Ovary (tissue), 3 donors: ENCODE data around the gene NPDC1.

Experiments
- EP300 ChIP-seq: sonication (generic); formaldehyde crosslinking; IDR thresholded peaks from one replicate; pipeline ENCODE4 v1.6.1; 2017; ENCODE audit warnings: antibody characterized with exemption
- POLR2A ChIP-seq: fragments of 450-650 bp; IDR thresholded peaks from one replicate; pipeline ENCODE4 v1.6.1; 2017; ENCODE audit warnings: antibody characterized with exemption, mild to moderate bottlenecking, moderate library complexity
- TF ChIP-seq, protein P1 (sequence below), 3 donors: fragments of 450-650 bp in 2 of 3; fragments of 200-600 bp in 1 of 3; IDR thresholded peaks; one replicate each; pipeline versions ENCODE4 v1.5.1 to v1.8.0; 2016 to 2022; ENCODE audit warnings: antibody characterized with exemption in 3 of 3, mild to moderate bottlenecking in 1 of 3
- donor health status: DM: no; HTN: no; CAD: no.

DNA sequence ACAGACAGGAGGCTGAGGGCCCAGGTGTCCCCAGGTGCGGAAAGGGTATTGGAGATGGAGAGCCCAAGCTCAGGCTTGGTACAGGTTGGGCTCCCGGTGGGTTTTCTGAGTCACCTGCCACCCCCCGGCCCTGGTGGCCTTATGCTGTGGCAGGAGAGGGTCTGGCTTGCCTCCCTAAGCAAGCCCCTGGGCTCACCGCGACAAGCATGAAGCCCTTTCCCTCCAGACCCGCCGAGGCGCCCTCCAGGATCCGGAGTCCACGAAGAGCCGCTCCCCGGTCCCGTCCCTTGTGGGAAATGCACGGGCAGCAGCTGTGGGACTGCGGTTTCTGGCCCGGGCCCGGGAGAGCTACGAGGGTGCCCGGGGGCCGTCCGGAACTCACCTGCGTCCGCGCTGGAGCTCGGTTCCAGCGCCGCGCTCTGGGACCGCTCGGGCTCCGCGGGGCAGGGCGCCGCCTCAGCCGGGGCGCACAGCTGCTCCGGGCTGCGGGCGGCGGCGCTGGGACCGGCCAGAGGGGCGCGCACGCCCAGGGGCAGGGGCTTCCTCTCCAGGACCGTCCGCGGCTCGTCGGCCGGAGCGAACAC is 23.6 kb upstream of the NPDC1 start:
- TF ChIP-seq, protein P1, sequence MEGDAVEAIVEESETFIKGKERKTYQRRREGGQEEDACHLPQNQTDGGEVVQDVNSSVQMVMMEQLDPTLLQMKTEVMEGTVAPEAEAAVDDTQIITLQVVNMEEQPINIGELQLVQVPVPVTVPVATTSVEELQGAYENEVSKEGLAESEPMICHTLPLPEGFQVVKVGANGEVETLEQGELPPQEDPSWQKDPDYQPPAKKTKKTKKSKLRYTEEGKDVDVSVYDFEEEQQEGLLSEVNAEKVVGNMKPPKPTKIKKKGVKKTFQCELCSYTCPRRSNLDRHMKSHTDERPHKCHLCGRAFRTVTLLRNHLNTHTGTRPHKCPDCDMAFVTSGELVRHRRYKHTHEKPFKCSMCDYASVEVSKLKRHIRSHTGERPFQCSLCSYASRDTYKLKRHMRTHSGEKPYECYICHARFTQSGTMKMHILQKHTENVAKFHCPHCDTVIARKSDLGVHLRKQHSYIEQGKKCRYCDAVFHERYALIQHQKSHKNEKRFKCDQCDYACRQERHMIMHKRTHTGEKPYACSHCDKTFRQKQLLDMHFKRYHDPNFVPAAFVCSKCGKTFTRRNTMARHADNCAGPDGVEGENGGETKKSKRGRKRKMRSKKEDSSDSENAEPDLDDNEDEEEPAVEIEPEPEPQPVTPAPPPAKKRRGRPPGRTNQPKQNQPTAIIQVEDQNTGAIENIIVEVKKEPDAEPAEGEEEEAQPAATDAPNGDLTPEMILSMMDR (IDR thresholded peaks at IDR 0.05), result no peak
- TF ChIP-seq EP300 (no peak), POLR2A (no peak)
